ENCODE measurements around the gene BCL2L1.

Gene BCL2L1

GRCh38 chr20:31711179-31712111 is 11.2 kb downstream of the BCL2L1 start:
- no peak for DNase-seq (ENCODE audit: extremely low spot score)
- no peak for TF ChIP-seq CTCF (IDR thresholded peaks at IDR 0.05; ENCODE audit: control extremely low read depth, extremely low read depth, low read depth, missing control alignments)
- CTCF ChIA-PET = interaction anchor here (1.1 to 7.2 kb wide), 9 partner anchors 9 to 151 kb away, joined by 3 to 52 read pairs (median 6); partner anchors contain the start of gene BCL2L1
- POLR2A ChIA-PET = no interaction called here

- CTCF ChIA-PET = interaction anchor here (1.4 to 7.2 kb wide), 9 partner anchors 10 to 150 kb away, joined by 3 to 52 read pairs (median 8); partner anchors contain the start of gene BCL2L1
- TF ChIP-seq CTCF (IDR thresholded peaks at IDR 0.05; ENCODE audit: control extremely low read depth, extremely low read depth, low read depth, missing control alignments) = no peak
- POLR2A ChIA-PET = no interaction called here
- no peak for DNase-seq (ENCODE audit: extremely low spot score)
Observed at GRCh38 chr20:31710423-31711108, 12.1 kb downstream of the BCL2L1 start.

GRCh38 chr20:31709939-31710338 is 12.7 kb downstream of the BCL2L1 start:
- ChIA-PET POLR2A (no interaction called here), CTCF (interaction anchor here (1.5 to 7.2 kb wide), 7 partner anchors 10 to 97 kb away, joined by 3 to 52 read pairs (median 9); partner anchors contain the start of gene BCL2L1)
- no peak for TF ChIP-seq CTCF (IDR thresholded peaks at IDR 0.05; ENCODE audit: control extremely low read depth, extremely low read depth, low read depth, missing control alignments)
- DNase-seq (ENCODE audit: extremely low spot score) = no peak

GRCh38 chr20:31708736-31709534 is 13.7 kb downstream of the BCL2L1 start:
- no peak for DNase-seq (ENCODE audit: extremely low spot score)
- TF ChIP-seq CTCF (IDR thresholded peaks at IDR 0.05; ENCODE audit: control extremely low read depth, extremely low read depth, low read depth, missing control alignments) = no peak
- POLR2A ChIA-PET = interaction anchor here (1.2 kb wide), 1 partner anchor 9 kb away, joined by 5 read pairs; no protein-coding TSS in a partner anchor
- CTCF ChIA-PET = interaction anchor here (1.2 to 4.0 kb wide), 5 partner anchors 10 to 47 kb away, joined by 3 to 21 read pairs (median 9); no protein-coding TSS in a partner anchor

- no peak for TF ChIP-seq CTCF (IDR thresholded peaks at IDR 0.05; ENCODE audit: control extremely low read depth, extremely low read depth, low read depth, missing control alignments)
- no peak for DNase-seq (ENCODE audit: extremely low spot score)
- ChIA-PET CTCF (interaction anchor here (1.2 to 4.2 kb wide), 6 partner anchors 9 to 47 kb away, joined by 6 to 34 read pairs (median 10); partner anchors contain the start of gene BCL2L1), POLR2A (interaction anchor here (1.2 kb wide), 1 partner anchor 9 kb away, joined by 5 read pairs; no protein-coding TSS in a partner anchor)
Observed at GRCh38 chr20:31707994-31708735, 14.5 kb downstream of the BCL2L1 start.
